K562 (cell line): Measurements from ENCODE around the gene NCKAP1. TPM values are rescaled to one million over a fixed set of nuclear protein-coding genes. Genes with fewer than 3 reads are reported as not detected.

ENCODE experiments used
- ARID2 ChIP-seq: fragments of 450-650 bp; IDR thresholded peaks from 2 replicates; pipeline ENCODE4 v1.6.1; 2017; ENCODE audit warnings: antibody characterized with exemption, mild to moderate bottlenecking
- C11orf30 ChIP-seq: fragments of 450-650 bp; IDR thresholded peaks from 2 replicates; pipeline ENCODE4 v1.6.1; 2016; ENCODE audit warnings: low read depth, mild to moderate bottlenecking
- CHCHD3 ChIP-seq: fragments of 250-450 bp; sonication (Bioruptor Pico); IDR thresholded peaks from 2 replicates; pipeline ENCODE4 v2.1.2; 2022; ENCODE audit warnings: mild to moderate bottlenecking
- JUND ChIP-seq, 2 experiments: IDR thresholded peaks; 2 replicates in 1 of 2; 3 replicates in 1 of 2; pipeline ENCODE4 v1.6.1; 2011; ENCODE audit warnings: borderline replicate concordance in 2 of 2, low read depth in 2 of 2, low read length in 2 of 2, improper control_type of control experiment in 1 of 2, missing biosample characterization in 1 of 2, missing genetic modification characterization in 1 of 2, missing genetic modification reagents in 1 of 2
- KDM1A ChIP-seq, 2 experiments: fragments of 450-650 bp; IDR thresholded peaks; 2 replicates each; pipeline ENCODE4 v1.6.1; 2016; ENCODE audit warnings: mild to moderate bottlenecking in 2 of 2
- NFATC3 ChIP-seq: fragments of 450-650 bp; IDR thresholded peaks from 2 replicates; pipeline ENCODE4 v1.6.1; 2017; ENCODE audit warnings: mild to moderate bottlenecking
- PCBP2 ChIP-seq: fragments of 200-400 bp; formaldehyde crosslinking; IDR thresholded peaks from 2 replicates; pipeline ENCODE4 v1.6.1; 2018; ENCODE audit warnings: low read length, low read depth, mild to moderate bottlenecking, moderate library complexity; ENCODE audit not compliant: poor library complexity, severe bottlenecking
- POLR2B ChIP-seq: fragments of 450-650 bp; IDR thresholded peaks from 2 replicates; pipeline ENCODE4 v1.6.1; 2018; ENCODE audit warnings: low read depth; ENCODE audit not compliant: partially characterized antibody
- RFX1 ChIP-seq: fragments of 450-650 bp; IDR thresholded peaks from 2 replicates; pipeline ENCODE4 v1.6.1; 2016; ENCODE audit warnings: mild to moderate bottlenecking, moderate library complexity
- RHOXF2B ChIP-seq: fragments of 250-450 bp; sonication (Bioruptor Pico); conservative IDR thresholded peaks from 2 replicates; pipeline ENCODE4 v1.5.1; 2021
- RUNX1 ChIP-seq: sonication (generic); IDR thresholded peaks from 2 replicates; pipeline ENCODE4 v1.6.1; 2016; ENCODE audit warnings: antibody characterized with exemption, low read depth
- ZNF24 ChIP-seq: fragments of 450-650 bp; IDR thresholded peaks from 2 replicates; pipeline ENCODE4 v1.6.1; 2016
- ZNF584 ChIP-seq: fragments of 200-800 bp; sonication (Bioruptor generic); IDR thresholded peaks from 2 replicates; pipeline ENCODE4 v1.6.1; 2016; ENCODE audit warnings: low read depth, mild to moderate bottlenecking, missing genetic modification characterization, missing compliant biosample characterization
- ZNF696 ChIP-seq: fragments of 250-450 bp; sonication (Bioruptor Pico); conservative IDR thresholded peaks from 2 replicates; pipeline ENCODE4 v1.4.0; 2020; ENCODE audit warnings: mild to moderate bottlenecking, moderate library complexity
- ZNF699 ChIP-seq: fragments of 250-450 bp; sonication (Bioruptor Pico); IDR thresholded peaks from 2 replicates; pipeline ENCODE4 v1.8.0; 2021; ENCODE audit warnings: mild to moderate bottlenecking, moderate library complexity; ENCODE audit not compliant: insufficient replicate concordance
- ZNF717 ChIP-seq: fragments of 250-450 bp; sonication (Bioruptor Pico); IDR thresholded peaks from 2 replicates; pipeline ENCODE4 v1.5.0; 2021
- polyA plus RNA-seq, 8 experiments: library from polyadenylated mRNA; depleted of rRNA in 4 of 8; stranded (reverse) in 5 of 8; unstranded in 3 of 8; fragments of >200 nt; fragmentation: Nextera tagmentation in 2 of 8; fragmentation: Illumina TruSeq in 1 of 8; extraction: Ambion mirVana in 2 of 8; extraction: Trizol in 1 of 8; gene quantifications; 2 replicates each; pipeline versions ENCODE4 v1.2.1 to v1.2.3, GENCODE V29; 2011 to 2014; ENCODE audit warnings: inconsistent platforms in 1 of 8, missing spikeins in 1 of 8
- total RNA-seq, 7 experiments: library from RNA; depleted of rRNA in 6 of 7; stranded (reverse); fragments of >200 nt in 6 of 7; fragmentation: Illumina TruSeq in 2 of 7; extraction: Trizol in 2 of 7; gene quantifications; 2 replicates each; pipeline versions ENCODE4 v1.2.1 to v1.2.3, GENCODE V29; 2011 to 2021; ENCODE audit warnings: low replicate concordance in 1 of 7
- TF ChIP-seq, protein P1 (sequence below): fragments of 450-650 bp; IDR thresholded peaks from 2 replicates; pipeline ENCODE4 v1.6.1; 2017; ENCODE audit warnings: antibody characterized with exemption, mild to moderate bottlenecking
- TF ChIP-seq, protein P2 (sequence below), 2 experiments: IDR thresholded peaks; 2 replicates each; pipeline ENCODE4 v1.6.1; 2011; ENCODE audit warnings: borderline replicate concordance in 1 of 2, control low read depth in 1 of 2, low read depth in 1 of 2, low read length in 1 of 2, mild to moderate bottlenecking in 1 of 2, mixed read lengths in 1 of 2, moderate library complexity in 1 of 2; ENCODE audit not compliant: insufficient read depth in 1 of 2, insufficient read length in 1 of 2, poor library complexity in 1 of 2, severe bottlenecking in 1 of 2; ENCODE audit errors: extremely low read depth in 1 of 2
- TF ChIP-seq, protein P3 (sequence below): fragments of 450-650 bp; IDR thresholded peaks from 2 replicates; pipeline ENCODE4 v1.7.0; 2016; ENCODE audit warnings: borderline replicate concordance
- TF ChIP-seq, protein P4 (sequence below): fragments of 450-650 bp; IDR thresholded peaks from 2 replicates; pipeline ENCODE4 v1.6.1; 2016

The NCKAP1 gene
- total and polyA plus RNA-seq, 9 of the 15 experiments (the other 6 are each of a cell fraction or from before 2014, with no cell fraction given), result 34.0 to 153 (median 88.7) TPM

DNA sequence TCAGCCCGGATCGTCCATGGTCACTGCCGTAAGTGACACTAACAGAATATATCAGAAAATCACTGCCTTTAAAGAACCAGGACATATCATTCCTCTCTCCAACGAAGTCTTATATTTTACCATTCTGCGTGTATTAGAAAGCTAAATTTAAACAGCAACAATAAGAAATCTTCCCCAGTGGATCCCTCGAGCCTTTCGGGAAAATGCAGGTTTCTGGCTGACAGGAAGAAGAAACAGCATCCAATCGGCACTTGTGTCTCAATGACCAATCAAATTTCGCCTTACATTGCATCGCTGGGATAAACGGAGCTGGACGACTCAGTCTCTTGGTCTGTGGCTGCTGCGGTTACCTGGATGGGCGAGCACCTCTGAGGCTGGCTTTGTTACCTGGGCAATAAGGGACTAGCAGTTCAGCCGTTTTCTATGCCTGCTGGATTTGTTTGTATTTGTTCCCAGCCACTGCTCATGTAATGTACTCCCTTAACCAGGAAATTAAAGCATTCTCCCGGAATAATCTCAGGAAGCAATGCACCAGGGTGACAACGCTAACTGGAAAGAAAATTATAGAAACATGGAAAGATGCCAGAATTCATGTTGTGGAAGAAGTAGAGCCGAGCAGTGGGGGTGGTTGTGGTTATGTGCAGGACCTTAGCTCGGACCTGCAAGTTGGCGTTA, 40.3 kb upstream of the NCKAP1 start, which contains the start of gene DUSP19 (continued):
- TF ChIP-seq, protein P1, sequence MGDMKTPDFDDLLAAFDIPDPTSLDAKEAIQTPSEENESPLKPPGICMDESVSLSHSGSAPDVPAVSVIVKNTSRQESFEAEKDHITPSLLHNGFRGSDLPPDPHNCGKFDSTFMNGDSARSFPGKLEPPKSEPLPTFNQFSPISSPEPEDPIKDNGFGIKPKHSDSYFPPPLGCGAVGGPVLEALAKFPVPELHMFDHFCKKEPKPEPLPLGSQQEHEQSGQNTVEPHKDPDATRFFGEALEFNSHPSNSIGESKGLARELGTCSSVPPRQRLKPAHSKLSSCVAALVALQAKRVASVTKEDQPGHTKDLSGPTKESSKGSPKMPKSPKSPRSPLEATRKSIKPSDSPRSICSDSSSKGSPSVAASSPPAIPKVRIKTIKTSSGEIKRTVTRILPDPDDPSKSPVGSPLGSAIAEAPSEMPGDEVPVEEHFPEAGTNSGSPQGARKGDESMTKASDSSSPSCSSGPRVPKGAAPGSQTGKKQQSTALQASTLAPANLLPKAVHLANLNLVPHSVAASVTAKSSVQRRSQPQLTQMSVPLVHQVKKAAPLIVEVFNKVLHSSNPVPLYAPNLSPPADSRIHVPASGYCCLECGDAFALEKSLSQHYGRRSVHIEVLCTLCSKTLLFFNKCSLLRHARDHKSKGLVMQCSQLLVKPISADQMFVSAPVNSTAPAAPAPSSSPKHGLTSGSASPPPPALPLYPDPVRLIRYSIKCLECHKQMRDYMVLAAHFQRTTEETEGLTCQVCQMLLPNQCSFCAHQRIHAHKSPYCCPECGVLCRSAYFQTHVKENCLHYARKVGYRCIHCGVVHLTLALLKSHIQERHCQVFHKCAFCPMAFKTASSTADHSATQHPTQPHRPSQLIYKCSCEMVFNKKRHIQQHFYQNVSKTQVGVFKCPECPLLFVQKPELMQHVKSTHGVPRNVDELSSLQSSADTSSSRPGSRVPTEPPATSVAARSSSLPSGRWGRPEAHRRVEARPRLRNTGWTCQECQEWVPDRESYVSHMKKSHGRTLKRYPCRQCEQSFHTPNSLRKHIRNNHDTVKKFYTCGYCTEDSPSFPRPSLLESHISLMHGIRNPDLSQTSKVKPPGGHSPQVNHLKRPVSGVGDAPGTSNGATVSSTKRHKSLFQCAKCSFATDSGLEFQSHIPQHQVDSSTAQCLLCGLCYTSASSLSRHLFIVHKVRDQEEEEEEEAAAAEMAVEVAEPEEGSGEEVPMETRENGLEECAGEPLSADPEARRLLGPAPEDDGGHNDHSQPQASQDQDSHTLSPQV, result peak; percentile 77
- TF ChIP-seq RUNX1 (no peak), ZNF696 (CRISPR knock-in tag) (no peak), ZNF699 (CRISPR knock-in tag) (no peak), CHCHD3 (CRISPR knock-in tag) (no peak; the same call in 1 of the 2 replicates), RHOXF2B (CRISPR knock-in tag) (no peak), ZNF584 (no peak), C11orf30 (peak; percentile 70), NFATC3 (0 out of 2 replicates have a peak, but pooled peaks have one; percentile 21), JUND (IDR thresholded peaks at IDR 0.05; ENCODE audit: borderline replicate concordance, low read depth, low read length) (peak; percentile 73; the same call in 1 of the 2 replicates), JUND (tag; IDR thresholded peaks at IDR 0.05; ENCODE audit: borderline replicate concordance, low read depth, low read length) (no peak; the same call in 1 of the 3 replicates), ZNF717 (CRISPR knock-in tag) (no peak), POLR2B (peak; percentile 84), RFX1 (peak; percentile 51), KDM1A (IDR thresholded peaks at IDR 0.05) (peak in 1 of 2 experiments; percentile 57), ARID2 (no peak), PCBP2 (no peak), ZNF24 (peak; percentile 18; the same call in 1 of the 2 replicates)
- TF ChIP-seq, protein P2, sequence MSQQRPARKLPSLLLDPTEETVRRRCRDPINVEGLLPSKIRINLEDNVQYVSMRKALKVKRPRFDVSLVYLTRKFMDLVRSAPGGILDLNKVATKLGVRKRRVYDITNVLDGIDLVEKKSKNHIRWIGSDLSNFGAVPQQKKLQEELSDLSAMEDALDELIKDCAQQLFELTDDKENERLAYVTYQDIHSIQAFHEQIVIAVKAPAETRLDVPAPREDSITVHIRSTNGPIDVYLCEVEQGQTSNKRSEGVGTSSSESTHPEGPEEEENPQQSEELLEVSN (IDR thresholded peaks at IDR 0.05; ENCODE audit: borderline replicate concordance in 1 of 2, extremely low read depth in 1 of 2, insufficient read depth in 1 of 2, insufficient read length in 1 of 2, low read depth in 1 of 2, low read length in 1 of 2, poor library complexity in 1 of 2, severe bottlenecking in 1 of 2), result peak in 1 of 2 experiments; percentile 72
- TF ChIP-seq, protein P3, sequence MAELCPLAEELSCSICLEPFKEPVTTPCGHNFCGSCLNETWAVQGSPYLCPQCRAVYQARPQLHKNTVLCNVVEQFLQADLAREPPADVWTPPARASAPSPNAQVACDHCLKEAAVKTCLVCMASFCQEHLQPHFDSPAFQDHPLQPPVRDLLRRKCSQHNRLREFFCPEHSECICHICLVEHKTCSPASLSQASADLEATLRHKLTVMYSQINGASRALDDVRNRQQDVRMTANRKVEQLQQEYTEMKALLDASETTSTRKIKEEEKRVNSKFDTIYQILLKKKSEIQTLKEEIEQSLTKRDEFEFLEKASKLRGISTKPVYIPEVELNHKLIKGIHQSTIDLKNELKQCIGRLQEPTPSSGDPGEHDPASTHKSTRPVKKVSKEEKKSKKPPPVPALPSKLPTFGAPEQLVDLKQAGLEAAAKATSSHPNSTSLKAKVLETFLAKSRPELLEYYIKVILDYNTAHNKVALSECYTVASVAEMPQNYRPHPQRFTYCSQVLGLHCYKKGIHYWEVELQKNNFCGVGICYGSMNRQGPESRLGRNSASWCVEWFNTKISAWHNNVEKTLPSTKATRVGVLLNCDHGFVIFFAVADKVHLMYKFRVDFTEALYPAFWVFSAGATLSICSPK, result no peak
- TF ChIP-seq, protein P4, sequence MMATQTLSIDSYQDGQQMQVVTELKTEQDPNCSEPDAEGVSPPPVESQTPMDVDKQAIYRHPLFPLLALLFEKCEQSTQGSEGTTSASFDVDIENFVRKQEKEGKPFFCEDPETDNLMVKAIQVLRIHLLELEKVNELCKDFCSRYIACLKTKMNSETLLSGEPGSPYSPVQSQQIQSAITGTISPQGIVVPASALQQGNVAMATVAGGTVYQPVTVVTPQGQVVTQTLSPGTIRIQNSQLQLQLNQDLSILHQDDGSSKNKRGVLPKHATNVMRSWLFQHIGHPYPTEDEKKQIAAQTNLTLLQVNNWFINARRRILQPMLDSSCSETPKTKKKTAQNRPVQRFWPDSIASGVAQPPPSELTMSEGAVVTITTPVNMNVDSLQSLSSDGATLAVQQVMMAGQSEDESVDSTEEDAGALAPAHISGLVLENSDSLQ, result peak; percentile 74
